Liver (tissue), 9 donors: ENCODE data around the gene GAS7. TPM values are rescaled to one million over a fixed set of nuclear protein-coding genes. Genes with fewer than 3 reads are reported as not detected.

ENCODE experiments used
- DNase-seq: peaks from one replicate; pipeline ENCODE4 v3.0.0-alpha.2; 2017; ENCODE audit warnings: low spot score
- H3K27ac ChIP-seq, 2 donors: one replicate each; pipeline ENCODE4 v1.7.0; 2013; ENCODE audit warnings: inconsistent platforms in 2 of 2, low read length in 2 of 2, control low read depth in 1 of 2, low read depth in 1 of 2, mild to moderate bottlenecking in 1 of 2
- H3K27me3 ChIP-seq, 4 donors: one replicate each; pipeline versions ENCODE4 v1.6.1 to v1.7.0; 2013; ENCODE audit warnings: low read length in 3 of 4, inconsistent platforms in 1 of 4, mild to moderate bottlenecking in 1 of 4, moderate library complexity in 1 of 4; ENCODE audit not compliant: control insufficient read depth in 4 of 4, insufficient read depth in 4 of 4
- H3K36me3 ChIP-seq, 4 donors: one replicate each; pipeline versions ENCODE4 v1.6.1 to v1.7.0; 2013; ENCODE audit warnings: low read length in 3 of 4, mild to moderate bottlenecking in 3 of 4, low read depth in 1 of 4, moderate library complexity in 1 of 4; ENCODE audit not compliant: control insufficient read depth in 4 of 4, insufficient read depth in 3 of 4
- H3K4me1 ChIP-seq, 4 donors: one replicate each; pipeline versions ENCODE4 v1.6.1 to v1.7.0; 2013; ENCODE audit warnings: low read length in 3 of 4, mild to moderate bottlenecking in 3 of 4, moderate library complexity in 1 of 4; ENCODE audit not compliant: control insufficient read depth in 4 of 4, insufficient read depth in 4 of 4
- H3K4me3 ChIP-seq, 3 donors: one replicate each; pipeline versions ENCODE4 v1.6.1 to v1.7.0; 2013; ENCODE audit warnings: low read length in 3 of 3, control low read depth in 1 of 3, low read depth in 1 of 3, mild to moderate bottlenecking in 1 of 3
- H3K9ac ChIP-seq, 2 donors: one replicate each; pipeline ENCODE4 v1.7.0; 2013; ENCODE audit warnings: low read length in 2 of 2, mild to moderate bottlenecking in 2 of 2, moderate library complexity in 2 of 2, control low read depth in 1 of 2, low read depth in 1 of 2
- H3K9me3 ChIP-seq, 4 donors: one replicate each; pipeline versions ENCODE4 v1.6.1 to v1.7.0; 2013; ENCODE audit warnings: low read length in 3 of 4; ENCODE audit not compliant: control insufficient read depth in 4 of 4
- EGR1 ChIP-seq, 2 donors: IDR thresholded peaks; 2 replicates each; pipeline ENCODE4 v1.6.1; 2016 to 2018; ENCODE audit warnings: antibody characterized with exemption in 2 of 2, low read depth in 2 of 2
- FOXA1 ChIP-seq: IDR thresholded peaks from 2 replicates; pipeline ENCODE4 v1.6.1; 2016; ENCODE audit warnings: antibody characterized with exemption
- FOXA2 ChIP-seq: IDR thresholded peaks from 2 replicates; pipeline ENCODE4 v1.6.1; 2016; ENCODE audit warnings: antibody characterized with exemption
- GABPA ChIP-seq, 2 donors: IDR thresholded peaks in 1 of 2; conservative IDR thresholded peaks in 1 of 2; 2 replicates each; pipeline ENCODE4 v1.6.1; 2016; ENCODE audit warnings: antibody characterized with exemption in 2 of 2, mild to moderate bottlenecking in 1 of 2, moderate library complexity in 1 of 2
- HNF4A ChIP-seq, 2 donors: conservative IDR thresholded peaks; 2 replicates each; pipeline ENCODE4 v1.6.1; 2016; ENCODE audit warnings: antibody characterized with exemption in 2 of 2, mild to moderate bottlenecking in 2 of 2
- NR2F2 ChIP-seq: IDR thresholded peaks from 2 replicates; pipeline ENCODE4 v1.6.1; 2016; ENCODE audit warnings: antibody characterized with exemption
- RAD21 ChIP-seq, 2 donors: IDR thresholded peaks; 2 replicates each; pipeline ENCODE4 v1.6.1; 2016; ENCODE audit warnings: antibody characterized with exemption in 2 of 2, mild to moderate bottlenecking in 2 of 2
- RXRA ChIP-seq, 2 donors: IDR thresholded peaks; 2 replicates each; pipeline ENCODE4 v1.6.1; 2017 to 2018; ENCODE audit warnings: antibody characterized with exemption in 2 of 2, mild to moderate bottlenecking in 1 of 2
- TAF1 ChIP-seq: conservative IDR thresholded peaks from 2 replicates; pipeline ENCODE4 v1.6.1; 2016; ENCODE audit warnings: antibody characterized with exemption, mild to moderate bottlenecking
- WGBS: extraction: QIAGEN DNeasy Blood & Tissue Kit; methylation state at CpG from one replicate; pipeline ENCODE4 v1.1.7; 2013; 5-methylcytosine and 5-hydroxymethylcytosine counted together
- polyA plus RNA-seq, 2 donors: library from polyadenylated mRNA; stranded (reverse) in 1 of 2; unstranded in 1 of 2; fragments of 200-250 nt in 1 of 2; fragments of >200 nt in 1 of 2; fragmentation: Nextera tagmentation in 1 of 2; extraction: Ambion mirVana in 1 of 2; gene quantifications; one replicate each; pipeline versions ENCODE4 v1.2.1 to v1.2.3, GENCODE V29; 2013 to 2015
- total RNA-seq, 2 donors: library from RNA; depleted of rRNA; stranded (reverse); fragments of >200 nt; gene quantifications; one replicate each; pipeline ENCODE4 v1.2.3, GENCODE V29; 2014
- TF ChIP-seq, protein P1 (sequence below): IDR thresholded peaks from 2 replicates; pipeline ENCODE4 v1.6.1; 2016; ENCODE audit warnings: antibody characterized with exemption
- TF ChIP-seq, protein P2 (sequence below): IDR thresholded peaks from 2 replicates; pipeline ENCODE4 v1.6.1; 2016; ENCODE audit warnings: antibody characterized with exemption, mild to moderate bottlenecking
- TF ChIP-seq, protein P3 (sequence below): IDR thresholded peaks from 2 replicates; pipeline ENCODE4 v1.6.1; 2016; ENCODE audit warnings: antibody characterized with exemption
- TF ChIP-seq, protein P4 (sequence below): IDR thresholded peaks from 2 replicates; pipeline ENCODE4 v1.6.1; 2016; ENCODE audit warnings: antibody characterized with exemption
- donor health status: healthy.
- donor health status: healthy.
- donor health status: healthy.
- donor health status: healthy.
- donor health status: healthy.

GAS7 gene
- total and polyA plus RNA-seq, 4 donors: 0.79 to 6.1 (median 2.5) TPM

DNA sequence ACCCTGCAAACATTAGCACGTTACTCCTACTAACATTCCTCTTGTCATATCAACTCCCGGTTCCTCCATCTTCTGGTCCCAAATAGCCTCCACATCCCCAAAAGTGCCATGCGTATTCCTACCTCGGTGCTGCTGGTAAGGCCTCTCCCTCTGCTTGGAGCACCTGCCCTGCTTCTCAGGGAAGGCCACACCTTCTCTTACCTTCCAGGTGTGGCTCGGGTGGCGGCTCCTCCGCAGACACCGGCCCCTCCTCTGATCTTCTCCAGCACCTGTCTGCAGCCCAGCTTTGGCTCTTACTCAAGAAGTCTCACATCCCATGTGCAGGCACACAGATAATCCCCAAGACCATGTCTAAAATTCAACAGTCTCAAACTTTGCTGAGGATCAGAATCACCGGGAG, 92.3 kb downstream of the GAS7 start:
- no peak for DNase-seq
- Histone ChIP-seq H3K36me3 (no peaks in the 10 kb centered on the region), H3K9me3 (no peaks in the 10 kb centered on the region), H3K4me1 (no peaks in the 10 kb centered on the region), H3K27ac (no peak overlapping the region), H3K27me3 (no peaks in the 10 kb centered on the region), H3K9ac (no peak overlapping the region), H3K4me3 (no peak overlapping the region)
- WGBS: 78% methylated on average over 9 of the region's 9 CpGs
- no peak for TF ChIP-seq FOXA1

DNA sequence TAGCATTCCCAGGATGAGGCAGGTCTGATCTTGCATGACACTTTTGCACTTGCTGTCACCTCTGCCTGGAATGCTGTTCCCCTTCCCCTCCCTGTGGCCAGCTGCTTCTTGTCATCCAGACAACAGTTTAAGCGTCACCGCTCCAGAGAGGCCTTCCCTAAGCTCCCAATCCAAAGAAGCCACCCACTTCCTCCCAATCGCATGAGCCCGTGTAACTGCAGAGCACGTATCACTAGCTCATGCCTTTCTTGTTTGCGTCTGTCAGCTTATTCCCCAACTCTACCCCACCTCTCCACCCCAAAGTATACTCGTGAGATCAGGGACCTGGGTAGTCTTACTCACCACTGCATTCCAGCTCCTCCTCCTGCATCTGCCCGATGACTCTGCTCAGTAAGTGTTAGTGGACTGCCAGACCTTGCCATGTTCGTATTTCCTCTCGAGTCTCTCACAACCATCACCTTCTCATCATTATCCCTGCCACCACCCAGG, 92.8 kb downstream of the GAS7 start:
- Histone ChIP-seq H3K9ac (no peak overlapping the region), H3K4me1 (no peaks in the 10 kb centered on the region), H3K27me3 (no peaks in the 10 kb centered on the region), H3K4me3 (no peak overlapping the region), H3K27ac (no peak overlapping the region), H3K36me3 (no peaks in the 10 kb centered on the region), H3K9me3 (no peaks in the 10 kb centered on the region)
- WGBS: 50% methylated on average over 10 of the region's 10 CpGs
- no peak for DNase-seq
- TF ChIP-seq RAD21 (IDR thresholded peaks at IDR 0.05) (no peak), HNF4A (conservative IDR thresholded peaks at IDR 0.05) (no peak), EGR1 (IDR thresholded peaks at IDR 0.05; ENCODE audit: low read depth in 2 of 2) (no peak)

DNA sequence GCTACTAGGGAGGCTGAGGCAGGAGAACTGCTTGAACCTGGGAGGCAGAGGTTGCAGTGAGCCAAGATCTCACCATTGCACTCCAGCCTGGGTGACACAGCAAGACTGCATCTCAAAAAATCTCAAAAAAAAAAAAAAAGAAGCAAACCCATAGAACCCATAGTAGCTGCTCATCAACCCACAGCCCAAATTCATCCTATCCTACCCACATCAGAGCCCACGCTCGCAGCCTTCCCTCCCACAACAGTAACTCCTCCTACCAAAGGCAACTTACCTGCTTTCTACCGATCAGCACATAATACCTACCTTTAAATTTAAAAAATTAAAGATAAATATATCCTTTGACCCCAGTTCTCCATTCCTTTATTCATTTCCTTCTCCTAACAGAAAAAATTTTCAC, 94.7 kb downstream of the GAS7 start:
- no peak overlapping the region for H3K9ac ChIP-seq
- no peak overlapping the region for H3K4me3 ChIP-seq
- no peaks in the 10 kb centered on the region for H3K36me3 ChIP-seq
- H3K27ac ChIP-seq: no peak overlapping the region
- no peaks in the 10 kb centered on the region for H3K4me1 ChIP-seq
- DNase-seq: no peak
- H3K9me3 ChIP-seq: no peaks in the 10 kb centered on the region
- H3K27me3 ChIP-seq: no peaks in the 10 kb centered on the region
- WGBS: 79% methylated on average over 3 of the region's 3 CpGs
- TF ChIP-seq, protein P1, sequence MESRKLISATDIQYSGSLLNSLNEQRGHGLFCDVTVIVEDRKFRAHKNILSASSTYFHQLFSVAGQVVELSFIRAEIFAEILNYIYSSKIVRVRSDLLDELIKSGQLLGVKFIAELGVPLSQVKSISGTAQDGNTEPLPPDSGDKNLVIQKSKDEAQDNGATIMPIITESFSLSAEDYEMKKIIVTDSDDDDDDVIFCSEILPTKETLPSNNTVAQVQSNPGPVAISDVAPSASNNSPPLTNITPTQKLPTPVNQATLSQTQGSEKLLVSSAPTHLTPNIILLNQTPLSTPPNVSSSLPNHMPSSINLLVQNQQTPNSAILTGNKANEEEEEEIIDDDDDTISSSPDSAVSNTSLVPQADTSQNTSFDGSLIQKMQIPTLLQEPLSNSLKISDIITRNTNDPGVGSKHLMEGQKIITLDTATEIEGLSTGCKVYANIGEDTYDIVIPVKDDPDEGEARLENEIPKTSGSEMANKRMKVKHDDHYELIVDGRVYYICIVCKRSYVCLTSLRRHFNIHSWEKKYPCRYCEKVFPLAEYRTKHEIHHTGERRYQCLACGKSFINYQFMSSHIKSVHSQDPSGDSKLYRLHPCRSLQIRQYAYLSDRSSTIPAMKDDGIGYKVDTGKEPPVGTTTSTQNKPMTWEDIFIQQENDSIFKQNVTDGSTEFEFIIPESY: no peak
- TF ChIP-seq, protein P2, sequence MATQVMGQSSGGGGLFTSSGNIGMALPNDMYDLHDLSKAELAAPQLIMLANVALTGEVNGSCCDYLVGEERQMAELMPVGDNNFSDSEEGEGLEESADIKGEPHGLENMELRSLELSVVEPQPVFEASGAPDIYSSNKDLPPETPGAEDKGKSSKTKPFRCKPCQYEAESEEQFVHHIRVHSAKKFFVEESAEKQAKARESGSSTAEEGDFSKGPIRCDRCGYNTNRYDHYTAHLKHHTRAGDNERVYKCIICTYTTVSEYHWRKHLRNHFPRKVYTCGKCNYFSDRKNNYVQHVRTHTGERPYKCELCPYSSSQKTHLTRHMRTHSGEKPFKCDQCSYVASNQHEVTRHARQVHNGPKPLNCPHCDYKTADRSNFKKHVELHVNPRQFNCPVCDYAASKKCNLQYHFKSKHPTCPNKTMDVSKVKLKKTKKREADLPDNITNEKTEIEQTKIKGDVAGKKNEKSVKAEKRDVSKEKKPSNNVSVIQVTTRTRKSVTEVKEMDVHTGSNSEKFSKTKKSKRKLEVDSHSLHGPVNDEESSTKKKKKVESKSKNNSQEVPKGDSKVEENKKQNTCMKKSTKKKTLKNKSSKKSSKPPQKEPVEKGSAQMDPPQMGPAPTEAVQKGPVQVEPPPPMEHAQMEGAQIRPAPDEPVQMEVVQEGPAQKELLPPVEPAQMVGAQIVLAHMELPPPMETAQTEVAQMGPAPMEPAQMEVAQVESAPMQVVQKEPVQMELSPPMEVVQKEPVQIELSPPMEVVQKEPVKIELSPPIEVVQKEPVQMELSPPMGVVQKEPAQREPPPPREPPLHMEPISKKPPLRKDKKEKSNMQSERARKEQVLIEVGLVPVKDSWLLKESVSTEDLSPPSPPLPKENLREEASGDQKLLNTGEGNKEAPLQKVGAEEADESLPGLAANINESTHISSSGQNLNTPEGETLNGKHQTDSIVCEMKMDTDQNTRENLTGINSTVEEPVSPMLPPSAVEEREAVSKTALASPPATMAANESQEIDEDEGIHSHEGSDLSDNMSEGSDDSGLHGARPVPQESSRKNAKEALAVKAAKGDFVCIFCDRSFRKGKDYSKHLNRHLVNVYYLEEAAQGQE: no peak
- no peak for TF ChIP-seq HNF4A (conservative IDR thresholded peaks at IDR 0.05)
- no peak for TF ChIP-seq TAF1
- TF ChIP-seq, protein P3, sequence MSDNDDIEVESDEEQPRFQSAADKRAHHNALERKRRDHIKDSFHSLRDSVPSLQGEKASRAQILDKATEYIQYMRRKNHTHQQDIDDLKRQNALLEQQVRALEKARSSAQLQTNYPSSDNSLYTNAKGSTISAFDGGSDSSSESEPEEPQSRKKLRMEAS: no peak
- no peak for TF ChIP-seq NR2F2
- no peak for TF ChIP-seq FOXA1
- TF ChIP-seq EGR1 (IDR thresholded peaks at IDR 0.05; ENCODE audit: low read depth in 2 of 2): no peak
- TF ChIP-seq FOXA2: no peak
- no peak for TF ChIP-seq RXRA (IDR thresholded peaks at IDR 0.05)
- no peak for TF ChIP-seq GABPA (IDR thresholded peaks at IDR 0.05 in 1 of 2, conservative IDR thresholded peaks at IDR 0.05 in 1 of 2)
- TF ChIP-seq RAD21 (IDR thresholded peaks at IDR 0.05): no peak
- TF ChIP-seq, protein P4, sequence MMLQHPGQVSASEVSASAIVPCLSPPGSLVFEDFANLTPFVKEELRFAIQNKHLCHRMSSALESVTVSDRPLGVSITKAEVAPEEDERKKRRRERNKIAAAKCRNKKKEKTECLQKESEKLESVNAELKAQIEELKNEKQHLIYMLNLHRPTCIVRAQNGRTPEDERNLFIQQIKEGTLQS: no peak
